Neural progenitor cell (in vitro differentiated cells): ENCODE results near the gene AARS2.

Experiments
- EZH2 ChIP-seq: fragments of 200-600 bp; sonication (generic); IDR thresholded peaks from 2 replicates; pipeline ENCODE4 v1.6.1; 2017; ENCODE audit warnings: antibody characterized with exemption, mild to moderate bottlenecking, moderate library complexity
- TF ChIP-seq, protein P1 (sequence below): fragments of 200-600 bp; sonication (generic); IDR thresholded peaks from 2 replicates; pipeline ENCODE4 v1.5.1; 2017; ENCODE audit warnings: antibody characterized with exemption, mild to moderate bottlenecking

DNA sequence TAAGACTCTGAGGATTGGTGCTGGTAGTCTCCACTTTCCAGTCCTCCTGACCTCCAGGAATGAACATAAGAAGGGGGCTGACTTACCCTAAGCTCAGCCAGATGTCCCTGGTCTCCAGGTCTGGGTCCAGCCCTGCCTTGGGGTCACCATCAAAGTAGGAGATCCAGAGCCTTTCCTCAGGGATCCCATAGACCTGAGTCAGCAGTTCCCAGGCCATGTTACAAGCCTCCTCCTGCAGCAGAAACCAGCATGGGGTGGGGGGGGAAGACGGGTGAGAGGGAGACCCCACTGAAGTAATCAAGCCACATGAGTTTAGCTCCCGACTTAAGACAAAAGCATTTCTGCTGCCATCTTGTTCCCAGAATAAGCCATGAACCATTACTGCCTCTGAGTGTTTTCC lies 1.8 kb downstream of the AARS2 start:
- TF ChIP-seq, protein P1, sequence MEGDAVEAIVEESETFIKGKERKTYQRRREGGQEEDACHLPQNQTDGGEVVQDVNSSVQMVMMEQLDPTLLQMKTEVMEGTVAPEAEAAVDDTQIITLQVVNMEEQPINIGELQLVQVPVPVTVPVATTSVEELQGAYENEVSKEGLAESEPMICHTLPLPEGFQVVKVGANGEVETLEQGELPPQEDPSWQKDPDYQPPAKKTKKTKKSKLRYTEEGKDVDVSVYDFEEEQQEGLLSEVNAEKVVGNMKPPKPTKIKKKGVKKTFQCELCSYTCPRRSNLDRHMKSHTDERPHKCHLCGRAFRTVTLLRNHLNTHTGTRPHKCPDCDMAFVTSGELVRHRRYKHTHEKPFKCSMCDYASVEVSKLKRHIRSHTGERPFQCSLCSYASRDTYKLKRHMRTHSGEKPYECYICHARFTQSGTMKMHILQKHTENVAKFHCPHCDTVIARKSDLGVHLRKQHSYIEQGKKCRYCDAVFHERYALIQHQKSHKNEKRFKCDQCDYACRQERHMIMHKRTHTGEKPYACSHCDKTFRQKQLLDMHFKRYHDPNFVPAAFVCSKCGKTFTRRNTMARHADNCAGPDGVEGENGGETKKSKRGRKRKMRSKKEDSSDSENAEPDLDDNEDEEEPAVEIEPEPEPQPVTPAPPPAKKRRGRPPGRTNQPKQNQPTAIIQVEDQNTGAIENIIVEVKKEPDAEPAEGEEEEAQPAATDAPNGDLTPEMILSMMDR: no peak
- no peak for TF ChIP-seq EZH2
